ENCODE measurements around the gene CD4.

CD4 gene

GRCh38 chr12:6845395-6845794 lies 56.1 kb downstream of the CD4 start:
- Histone ChIP-seq H3K36me3 (ENCODE audit: control insufficient read depth, insufficient read depth, low read length, severe bottlenecking) (peaks cover 10% of the 10 kb centered on the region), H3K4me3 (ENCODE audit: low read length) (no peak overlapping the region), H3K27me3 (replicated peaks; ENCODE audit: control insufficient read depth, insufficient read depth, low read length) (no peaks in the 10 kb centered on the region), H3K9ac (ENCODE audit: low read length) (no peak overlapping the region), H3K9me3 (ENCODE audit: control insufficient read depth, low read length) (no peaks in the 10 kb centered on the region), H3K4me1 (ENCODE audit: control insufficient read depth, insufficient read depth, low read length) (no peaks in the 10 kb centered on the region)
- no peak for DNase-seq (ENCODE audit: low read depth)

- DNase-seq (ENCODE audit: low read depth): no peak
- Histone ChIP-seq H3K4me1 (ENCODE audit: control insufficient read depth, insufficient read depth, low read length) (peaks cover 5% of the 10 kb centered on the region), H3K27me3 (replicated peaks; ENCODE audit: control insufficient read depth, insufficient read depth, low read length) (no peaks in the 10 kb centered on the region), H3K4me3 (ENCODE audit: low read length) (no peak overlapping the region), H3K9ac (ENCODE audit: low read length) (no peak overlapping the region), H3K9me3 (ENCODE audit: control insufficient read depth, low read length) (no peaks in the 10 kb centered on the region), H3K36me3 (ENCODE audit: control insufficient read depth, insufficient read depth, low read length, severe bottlenecking) (peaks cover 10% of the 10 kb centered on the region)
These were observed 57.1 kb downstream of the CD4 start for GRCh38 chr12:6846316-6846869.

- Histone ChIP-seq H3K9ac (ENCODE audit: low read length) (no peak overlapping the region), H3K4me3 (ENCODE audit: low read length) (no peak overlapping the region), H3K9me3 (ENCODE audit: control insufficient read depth, low read length) (no peaks in the 10 kb centered on the region), H3K27me3 (replicated peaks; ENCODE audit: control insufficient read depth, insufficient read depth, low read length) (no peaks in the 10 kb centered on the region), H3K4me1 (ENCODE audit: control insufficient read depth, insufficient read depth, low read length) (peaks cover 5% of the 10 kb centered on the region), H3K36me3 (ENCODE audit: control insufficient read depth, insufficient read depth, low read length, severe bottlenecking) (peaks cover 10% of the 10 kb centered on the region)
- DNase-seq (ENCODE audit: low read depth): no peak
These were observed 58.3 kb downstream of the CD4 start for GRCh38 chr12:6847676-6848075.

- H3K4me1 ChIP-seq (ENCODE audit: control insufficient read depth, insufficient read depth, low read length): peaks cover 20% of the 10 kb centered on the region
These were observed 60.1 kb downstream of the CD4 start for GRCh38 chr12:6849427-6849826.

GRCh38 chr12:6849976-6850560 lies 60.7 kb downstream of the CD4 start:
- Histone ChIP-seq H3K36me3 (ENCODE audit: control insufficient read depth, insufficient read depth, low read length, severe bottlenecking) (peaks cover 6% of the 10 kb centered on the region), H3K27me3 (replicated peaks; ENCODE audit: control insufficient read depth, insufficient read depth, low read length) (no peaks in the 10 kb centered on the region), H3K4me1 (ENCODE audit: control insufficient read depth, insufficient read depth, low read length) (peaks cover 22% of the 10 kb centered on the region), H3K9ac (ENCODE audit: low read length) (no peak overlapping the region), H3K9me3 (ENCODE audit: control insufficient read depth, low read length) (no peaks in the 10 kb centered on the region), H3K4me3 (ENCODE audit: low read length) (no peak overlapping the region)
- no peak for DNase-seq (ENCODE audit: low read depth)

More at GRCh38 chr12:6849427-6849826, 60.1 kb downstream of the CD4 start:
- Histone ChIP-seq H3K27me3 (replicated peaks; ENCODE audit: control insufficient read depth, insufficient read depth, low read length) (no peaks in the 10 kb centered on the region), H3K9me3 (ENCODE audit: control insufficient read depth, low read length) (no peaks in the 10 kb centered on the region), H3K4me3 (ENCODE audit: low read length) (no peak overlapping the region), H3K9ac (ENCODE audit: low read length) (no peak overlapping the region), H3K36me3 (ENCODE audit: control insufficient read depth, insufficient read depth, low read length, severe bottlenecking) (peaks cover 8% of the 10 kb centered on the region)
- DNase-seq (ENCODE audit: low read depth): no peak

- no peak for DNase-seq (ENCODE audit: low read depth)
- Histone ChIP-seq H3K4me3 (ENCODE audit: low read length) (peak overlapping the region; percentile 84), H3K9ac (ENCODE audit: low read length) (peak overlapping the region; percentile 17), H3K36me3 (ENCODE audit: control insufficient read depth, insufficient read depth, low read length, severe bottlenecking) (peaks cover 9% of the 10 kb centered on the region), H3K9me3 (ENCODE audit: control insufficient read depth, low read length) (no peaks in the 10 kb centered on the region), H3K4me1 (ENCODE audit: control insufficient read depth, insufficient read depth, low read length) (peaks cover 22% of the 10 kb centered on the region), H3K27me3 (replicated peaks; ENCODE audit: control insufficient read depth, insufficient read depth, low read length) (no peaks in the 10 kb centered on the region)
These were observed 61.4 kb downstream of the CD4 start for GRCh38 chr12:6850796-6851152.

GRCh38 chr12:6851153-6851920 lies 62.0 kb downstream of the CD4 start, which contains the start of gene CDCA3:
TSS of gene CDCA3 (minus strand) at chr12:6851286. CDS start at chr12:6850952, 334 bp downstream.
- Histone ChIP-seq H3K4me3 (ENCODE audit: low read length) (peak within 1 kb of the TSS; percentile 84), H3K4me1 (ENCODE audit: control insufficient read depth, insufficient read depth, low read length) (peaks cover 22% of the 10 kb centered on the region), H3K36me3 (ENCODE audit: control insufficient read depth, insufficient read depth, low read length, severe bottlenecking) (peaks cover 13% of the 10 kb centered on the region), H3K9me3 (ENCODE audit: control insufficient read depth, low read length) (no peaks in the 10 kb centered on the region), H3K9ac (ENCODE audit: low read length) (peak within 1 kb of the TSS; percentile 85), H3K27me3 (replicated peaks; ENCODE audit: control insufficient read depth, insufficient read depth, low read length) (no peaks in the 10 kb centered on the region)
- peak; percentile 98 for DNase-seq (ENCODE audit: low read depth)

- Histone ChIP-seq H3K9me3 (ENCODE audit: control insufficient read depth, low read length) (no peaks in the 10 kb centered on the region), H3K36me3 (ENCODE audit: control insufficient read depth, insufficient read depth, low read length, severe bottlenecking) (peaks cover 16% of the 10 kb centered on the region), H3K4me3 (ENCODE audit: low read length) (peak within 1 kb of the TSS; percentile 84), H3K27me3 (replicated peaks; ENCODE audit: control insufficient read depth, insufficient read depth, low read length) (no peaks in the 10 kb centered on the region), H3K9ac (ENCODE audit: low read length) (peak within 1 kb of the TSS; percentile 85), H3K4me1 (ENCODE audit: control insufficient read depth, insufficient read depth, low read length) (peaks cover 22% of the 10 kb centered on the region)
- DNase-seq (ENCODE audit: low read depth): peak; percentile 100
These were observed 62.8 kb downstream of the CD4 start, which contains the start of gene USP5 for GRCh38 chr12:6851921-6852650. TSS of gene USP5 (plus strand) at chr12:6852150. CDS start at chr12:6852180, 30 bp downstream.

GRCh38 chr12:6852651-6853354 lies 63.5 kb downstream of the CD4 start:
- Histone ChIP-seq H3K27me3 (replicated peaks; ENCODE audit: control insufficient read depth, insufficient read depth, low read length) (no peaks in the 10 kb centered on the region), H3K4me1 (ENCODE audit: control insufficient read depth, insufficient read depth, low read length) (peaks cover 22% of the 10 kb centered on the region), H3K4me3 (ENCODE audit: low read length) (peak overlapping the region; percentile 84), H3K36me3 (ENCODE audit: control insufficient read depth, insufficient read depth, low read length, severe bottlenecking) (peaks cover 23% of the 10 kb centered on the region), H3K9me3 (ENCODE audit: control insufficient read depth, low read length) (no peaks in the 10 kb centered on the region), H3K9ac (ENCODE audit: low read length) (peak overlapping the region; percentile 85)
- DNase-seq (ENCODE audit: low read depth): peak; percentile 83

- no peak for DNase-seq (ENCODE audit: low read depth)
- peaks cover 22% of the 10 kb centered on the region for H3K4me1 ChIP-seq (ENCODE audit: control insufficient read depth, insufficient read depth, low read length)
- no peaks in the 10 kb centered on the region for H3K9me3 ChIP-seq (ENCODE audit: control insufficient read depth, low read length)
- H3K4me3 ChIP-seq (ENCODE audit: low read length): peak overlapping the region; percentile 84
- peak overlapping the region; percentile 85 for H3K9ac ChIP-seq (ENCODE audit: low read length)
- H3K36me3 ChIP-seq (ENCODE audit: control insufficient read depth, insufficient read depth, low read length, severe bottlenecking): peaks cover 31% of the 10 kb centered on the region
- no peaks in the 10 kb centered on the region for H3K27me3 ChIP-seq (replicated peaks; ENCODE audit: control insufficient read depth, insufficient read depth, low read length)
These were observed 64.3 kb downstream of the CD4 start for GRCh38 chr12:6853626-6854025.

Data from adipocyte (in vitro differentiated cells).